Nucleus accumbens (tissue), 56 donors: ENCODE results near the gene PRKAR2B.

Experiments used
- DNase-seq, 56 donors: peaks; one replicate each; lab custom pipeline; 2025; lab: John Stamatoyannopoulos, UW

The PRKAR2B gene

GRCh38 chr7:107209565-107209964, 165.1 kb downstream of the PRKAR2B start:
- no peak for DNase-seq

- DNase-seq, result no peak
Measured at GRCh38 chr7:107210400-107210799, 165.9 kb downstream of the PRKAR2B start.
